Effector memory CD4-positive, alpha-beta T cell (primary cell): ENCODE results near the gene AADAT.

Experiments used
- DNase-seq, 3 donors: peaks; one replicate each; pipeline ENCODE4 v3.0.0-alpha.2; 2020
- H3K27ac ChIP-seq: 2 replicates; pipeline ENCODE4 v1.7.0; 2013; ENCODE audit warnings: mild to moderate bottlenecking, low read length, moderate library complexity; ENCODE audit not compliant: insufficient read depth, poor library complexity, severe bottlenecking
- H3K27me3 ChIP-seq: replicated peaks from 2 replicates; pipeline ENCODE4 v1.7.0; 2013; ENCODE audit warnings: mild to moderate bottlenecking, low read length; ENCODE audit not compliant: insufficient read depth, control insufficient read depth, poor library complexity, severe bottlenecking
- H3K36me3 ChIP-seq: 2 replicates; pipeline ENCODE4 v1.7.0; 2013; ENCODE audit warnings: mild to moderate bottlenecking, low read length, moderate library complexity; ENCODE audit not compliant: control insufficient read depth, insufficient read depth
- H3K4me1 ChIP-seq: 2 replicates; pipeline ENCODE4 v1.7.0; 2013; ENCODE audit warnings: low read length, mild to moderate bottlenecking; ENCODE audit not compliant: control insufficient read depth, insufficient read depth, poor library complexity, severe bottlenecking
- H3K4me3 ChIP-seq: 2 replicates; pipeline ENCODE4 v1.7.0; 2013; ENCODE audit warnings: low read length, low read depth, mild to moderate bottlenecking; ENCODE audit not compliant: insufficient read depth, poor library complexity, severe bottlenecking
- H3K9me3 ChIP-seq: 2 replicates; pipeline ENCODE4 v1.7.0; 2013; ENCODE audit warnings: mild to moderate bottlenecking, low read length, moderate library complexity; ENCODE audit not compliant: control insufficient read depth

AADAT gene

GRCh38 chr4:170091069-170091696 lies 1.4 kb upstream of the AADAT start:
- no peaks in the 10 kb centered on the region for H3K36me3 ChIP-seq
- no peaks in the 10 kb centered on the region for H3K9me3 ChIP-seq
- H3K27me3 ChIP-seq, result peaks cover 9% of the 10 kb centered on the region
- H3K4me1 ChIP-seq, result no peaks in the 10 kb centered on the region
- H3K27ac ChIP-seq, result no peak overlapping the region
- DNase-seq, result no peak
- no peak overlapping the region for H3K4me3 ChIP-seq

GRCh38 chr4:170090352-170091052 lies 746 bp upstream of the AADAT start:
- H3K36me3 ChIP-seq, result no peaks in the 10 kb centered on the region
- H3K9me3 ChIP-seq, result no peaks in the 10 kb centered on the region
- H3K4me3 ChIP-seq, result no peak overlapping the region
- no peaks in the 10 kb centered on the region for H3K4me1 ChIP-seq
- DNase-seq, result no peak
- no peak overlapping the region for H3K27ac ChIP-seq
- peaks cover 9% of the 10 kb centered on the region for H3K27me3 ChIP-seq

- H3K36me3 ChIP-seq, result no peaks in the 10 kb centered on the region
- no peaks in the 10 kb centered on the region for H3K4me1 ChIP-seq
- no peaks in the 10 kb centered on the region for H3K9me3 ChIP-seq
- DNase-seq, result no peak
- no peak overlapping the region for H3K27ac ChIP-seq
- peaks cover 9% of the 10 kb centered on the region for H3K27me3 ChIP-seq
- H3K4me3 ChIP-seq, result no peak overlapping the region
Measured at GRCh38 chr4:170089274-170089667, 485 bp downstream of the AADAT start.

GRCh38 chr4:170088716-170089115 lies 1.0 kb downstream of the AADAT start:
- no peak overlapping the region for H3K4me3 ChIP-seq
- H3K27ac ChIP-seq, result no peak overlapping the region
- no peak for DNase-seq

GRCh38 chr4:170087163-170087700 lies 2.5 kb downstream of the AADAT start:
- H3K27ac ChIP-seq, result no peak overlapping the region
- H3K9me3 ChIP-seq, result no peaks in the 10 kb centered on the region
- no peaks in the 10 kb centered on the region for H3K4me1 ChIP-seq
- DNase-seq, result no peak
- peaks cover 9% of the 10 kb centered on the region for H3K27me3 ChIP-seq
- no peak overlapping the region for H3K4me3 ChIP-seq
- H3K36me3 ChIP-seq, result no peaks in the 10 kb centered on the region

More at GRCh38 chr4:170088716-170089115, 1.0 kb downstream of the AADAT start:
- Histone ChIP-seq H3K9me3 (no peaks in the 10 kb centered on the region), H3K36me3 (no peaks in the 10 kb centered on the region), H3K27me3 (peaks cover 9% of the 10 kb centered on the region), H3K4me1 (no peaks in the 10 kb centered on the region)

GRCh38 chr4:170083541-170083940 lies 6.2 kb downstream of the AADAT start:
- Histone ChIP-seq H3K9me3 (no peaks in the 10 kb centered on the region), H3K27me3 (no peaks in the 10 kb centered on the region), H3K36me3 (no peaks in the 10 kb centered on the region), H3K27ac (no peak overlapping the region), H3K4me3 (no peak overlapping the region), H3K4me1 (no peaks in the 10 kb centered on the region)
- DNase-seq, result no peak

GRCh38 chr4:170080496-170080895 lies 9.3 kb downstream of the AADAT start:
- Histone ChIP-seq H3K27me3 (no peaks in the 10 kb centered on the region), H3K9me3 (no peaks in the 10 kb centered on the region), H3K27ac (no peak overlapping the region), H3K4me1 (no peaks in the 10 kb centered on the region), H3K4me3 (no peak overlapping the region), H3K36me3 (no peaks in the 10 kb centered on the region)
- DNase-seq, result no peak

GRCh38 chr4:170079981-170080380 lies 9.8 kb downstream of the AADAT start:
- H3K36me3 ChIP-seq, result no peaks in the 10 kb centered on the region
- H3K4me3 ChIP-seq, result no peak overlapping the region

GRCh38 chr4:170071196-170071595 lies 18.6 kb downstream of the AADAT start:
- Histone ChIP-seq H3K4me1 (no peaks in the 10 kb centered on the region), H3K4me3 (no peak overlapping the region), H3K27ac (no peak overlapping the region), H3K9me3 (no peaks in the 10 kb centered on the region), H3K36me3 (no peaks in the 10 kb centered on the region), H3K27me3 (no peaks in the 10 kb centered on the region)
- no peak for DNase-seq

More at GRCh38 chr4:170079981-170080380, 9.8 kb downstream of the AADAT start:
- Histone ChIP-seq H3K9me3 (no peaks in the 10 kb centered on the region), H3K27me3 (no peaks in the 10 kb centered on the region), H3K4me1 (no peaks in the 10 kb centered on the region), H3K27ac (no peak overlapping the region)
- no peak for DNase-seq

GRCh38 chr4:170068438-170069128 lies 21.2 kb downstream of the AADAT start:
- H3K4me3 ChIP-seq, result no peak overlapping the region
- no peak overlapping the region for H3K27ac ChIP-seq
- H3K36me3 ChIP-seq, result no peaks in the 10 kb centered on the region
- no peaks in the 10 kb centered on the region for H3K9me3 ChIP-seq
- no peaks in the 10 kb centered on the region for H3K27me3 ChIP-seq
- no peaks in the 10 kb centered on the region for H3K4me1 ChIP-seq
- DNase-seq, result no peak
